Kasumi-1 (cell line): ENCODE measurements around the gene TLE3.

Source experiments
- DNase-seq, 2 experiments: peaks; one replicate each; lab custom pipeline; 2025; lab: John Stamatoyannopoulos, UW

TLE3 gene

DNA sequence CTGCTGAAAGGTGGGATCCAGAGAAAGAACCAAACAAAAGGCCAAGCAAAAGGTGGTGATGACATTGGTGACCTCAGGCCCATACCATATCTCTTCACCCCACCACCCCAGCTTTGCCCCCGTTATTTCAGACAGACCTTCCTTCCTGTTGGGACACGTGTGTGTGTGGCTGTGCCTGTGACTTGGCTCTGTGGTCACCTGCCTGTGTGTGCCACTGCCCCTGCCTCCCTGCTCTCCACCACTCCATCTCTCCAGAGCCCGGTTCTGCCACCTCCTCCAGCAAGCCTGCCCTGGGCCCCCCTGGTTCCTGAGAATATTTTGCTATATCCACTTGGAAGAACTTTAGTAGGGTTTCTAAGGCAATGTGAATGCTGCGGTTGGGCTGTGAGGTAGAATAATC lies 28.6 kb upstream of the TLE3 start:
- no peak for DNase-seq

DNA sequence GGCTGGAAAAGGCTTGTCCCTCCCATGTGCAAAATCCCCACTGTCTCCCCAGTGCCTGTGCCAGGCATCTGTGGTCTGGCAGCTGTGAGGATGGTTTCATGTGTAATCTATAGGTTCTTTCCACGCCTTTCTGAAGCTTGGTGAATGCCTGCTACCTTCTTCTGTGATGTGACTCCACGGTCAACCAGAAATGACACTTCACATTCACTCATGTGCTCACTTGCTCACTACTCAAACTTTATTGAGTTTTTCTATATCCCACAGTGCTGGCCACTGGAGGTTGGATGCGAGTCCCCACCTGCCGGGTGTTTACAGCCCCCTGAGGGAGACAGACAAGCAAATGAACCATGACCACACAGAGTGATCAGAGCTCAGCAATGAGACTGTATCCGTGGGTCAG lies 27.9 kb upstream of the TLE3 start:
- DNase-seq = no peak

DNA sequence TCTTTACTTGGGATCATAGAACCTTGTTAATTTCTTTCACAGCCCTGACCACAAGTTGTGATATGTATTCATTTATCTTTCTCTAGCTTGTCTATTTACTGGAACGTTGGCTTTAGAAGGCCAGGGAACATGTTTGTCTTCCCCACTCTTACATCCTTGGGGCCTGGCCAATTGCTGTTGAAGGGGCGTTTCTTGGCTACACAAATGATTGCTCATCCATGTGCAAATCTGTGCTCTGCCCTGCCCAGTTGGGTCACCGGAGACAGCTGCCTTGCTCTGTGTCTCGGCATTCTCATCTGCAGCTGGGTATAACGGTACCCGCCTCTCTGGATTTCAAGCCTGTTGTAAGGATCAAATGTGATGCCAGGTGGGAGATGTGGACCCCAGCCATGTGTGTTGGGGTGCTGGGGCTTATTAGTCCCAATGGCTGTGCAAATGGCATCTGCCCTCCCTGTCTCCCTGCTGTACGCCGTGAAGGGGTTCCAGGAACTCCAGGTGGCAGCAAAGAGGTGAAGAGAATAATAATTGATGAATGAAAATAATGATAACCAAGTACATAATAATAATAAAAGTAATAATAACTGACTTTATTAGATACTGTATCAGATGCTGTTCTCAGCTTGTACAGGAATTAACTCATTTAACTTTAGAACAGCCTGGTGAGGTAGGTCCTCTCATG lies 24.0 kb upstream of the TLE3 start:
- no peak for DNase-seq

DNA sequence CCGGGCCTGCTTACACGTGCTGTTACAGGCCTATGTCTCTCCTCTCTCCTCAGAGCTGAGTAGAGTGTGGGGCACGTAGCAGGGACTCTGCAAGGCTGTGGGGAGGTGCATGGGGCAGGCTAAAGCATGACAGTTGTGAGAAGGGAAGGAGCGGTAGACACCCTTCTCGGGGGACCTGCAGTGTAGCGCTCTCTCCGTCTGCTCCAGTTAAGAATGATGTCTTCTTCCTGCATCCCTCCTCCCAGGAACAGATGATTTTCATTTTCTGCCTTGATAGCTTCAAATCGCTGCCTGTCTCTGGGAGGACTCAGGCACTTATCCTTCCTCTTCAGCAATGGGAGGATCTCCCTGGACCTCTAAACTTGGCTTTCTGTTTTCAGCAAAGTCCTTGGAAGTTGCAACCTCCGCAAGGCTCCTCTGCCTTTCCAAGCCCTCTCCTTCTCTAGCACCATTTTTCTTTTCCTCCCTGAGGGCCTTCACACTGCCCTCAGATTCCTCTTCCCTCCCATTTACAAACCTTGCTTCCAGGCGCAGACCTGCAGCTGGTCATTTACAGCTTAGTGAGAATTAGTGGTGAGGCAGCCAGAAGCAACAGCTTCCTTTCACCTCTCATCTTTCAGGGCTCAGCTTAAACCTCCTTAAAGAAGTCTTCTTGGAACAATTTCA lies 23.4 kb upstream of the TLE3 start:
- no peak for DNase-seq

DNA sequence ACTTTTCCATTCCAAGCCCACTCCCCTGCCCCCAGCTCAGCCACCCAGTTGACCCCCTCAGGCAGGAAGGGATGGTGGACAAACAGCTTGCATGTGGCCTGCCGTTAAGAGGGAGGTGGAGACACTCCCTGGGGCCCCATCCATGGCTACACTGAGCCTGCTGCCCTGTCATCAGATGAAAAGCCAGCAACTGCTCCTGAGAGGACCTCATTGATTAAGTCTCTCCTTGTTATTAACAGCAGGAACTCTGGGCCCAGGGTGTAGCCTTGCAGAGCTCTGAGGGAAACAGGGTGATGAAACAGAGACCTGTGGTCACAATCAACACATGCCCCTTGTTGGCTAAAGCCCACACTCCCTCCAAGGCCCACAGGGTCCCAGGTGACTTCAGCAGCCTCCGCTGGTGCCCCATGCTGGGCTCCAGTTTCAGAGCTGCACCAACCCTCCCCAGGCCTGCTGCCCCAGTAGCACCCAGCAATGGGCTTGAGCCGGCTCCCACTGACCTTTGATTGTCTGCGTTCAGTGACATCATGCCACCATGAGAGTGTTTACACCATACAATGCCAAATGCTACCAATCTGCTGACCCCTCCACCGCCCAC lies 22.3 kb upstream of the TLE3 start:
- DNase-seq = no peak

DNA sequence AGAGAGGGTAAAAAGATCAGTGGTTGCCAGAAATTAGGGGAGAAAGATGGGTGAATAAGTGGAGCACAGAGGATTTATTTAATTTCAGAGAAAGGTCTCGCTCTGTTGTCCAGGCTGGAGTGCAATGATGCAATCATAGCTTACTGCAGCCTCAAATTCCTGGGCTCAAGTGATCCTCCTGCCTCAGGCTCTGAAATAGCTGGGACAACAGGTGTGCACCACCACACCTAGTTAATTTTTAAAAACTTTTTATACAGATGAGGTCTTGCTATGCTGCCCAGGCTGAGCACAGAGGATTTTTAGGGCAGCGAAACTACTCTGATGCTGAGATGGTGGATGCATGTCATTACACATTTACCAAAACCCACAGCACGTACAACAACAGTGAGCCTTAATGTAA lies 20.9 kb upstream of the TLE3 start:
- no peak for DNase-seq

DNA sequence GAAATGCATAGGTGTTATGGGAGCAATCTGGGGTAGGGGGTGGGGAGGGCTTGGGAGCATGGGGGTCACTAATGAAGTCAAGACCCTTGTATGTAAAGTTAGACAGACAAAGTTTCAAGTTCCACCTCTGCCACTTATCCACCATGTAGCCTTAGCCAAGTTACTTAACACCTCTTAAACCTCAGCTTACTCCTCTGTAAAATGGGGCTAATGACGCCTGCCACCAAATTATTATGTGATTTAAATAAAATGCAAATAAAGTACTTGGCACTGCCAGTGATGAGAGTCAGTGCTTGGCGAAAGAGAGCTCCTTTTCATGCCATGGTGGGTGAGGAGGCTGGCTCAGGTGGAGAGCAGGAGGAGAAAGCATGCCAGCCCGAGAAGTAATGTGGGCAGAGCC lies 18.6 kb upstream of the TLE3 start:
- no peak for DNase-seq

DNA sequence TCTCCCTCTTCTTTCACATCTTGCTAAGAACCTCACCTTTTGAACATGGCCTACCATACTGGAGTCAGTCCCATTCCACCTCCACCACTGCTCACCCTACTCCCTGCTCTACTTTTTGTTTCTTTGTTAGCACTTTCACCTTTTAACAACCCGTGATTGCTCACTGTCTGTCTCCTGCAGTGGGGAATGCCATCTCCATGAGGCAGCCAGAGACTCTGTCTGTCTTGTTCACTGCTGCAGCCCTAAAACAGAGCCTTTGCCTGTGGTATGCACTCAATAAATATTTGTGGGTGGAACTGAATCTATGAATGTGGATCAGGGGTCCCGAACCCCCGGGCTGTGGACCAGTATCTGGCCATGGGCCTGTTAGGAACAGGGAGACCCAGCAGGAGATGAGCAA lies 16.5 kb upstream of the TLE3 start:
- no peak for DNase-seq

DNA sequence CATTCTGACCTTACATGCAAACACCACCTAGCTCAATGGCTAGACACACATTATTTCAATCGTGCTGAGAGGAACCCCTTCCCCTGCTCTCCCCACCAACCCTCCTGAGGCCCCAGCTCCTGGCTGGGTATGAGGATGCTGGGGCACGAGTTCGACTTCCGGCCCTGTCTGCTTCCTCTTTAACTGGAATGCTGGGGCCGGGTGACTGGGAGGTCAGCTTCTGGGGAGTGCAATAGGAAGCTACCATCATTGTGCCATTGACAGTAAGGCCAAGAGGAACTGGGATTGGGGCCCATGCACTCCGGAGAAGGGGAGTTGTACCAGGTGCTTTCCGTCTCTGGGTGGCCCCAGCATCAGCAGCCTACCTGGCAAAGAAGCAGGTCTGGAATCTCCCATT lies 15.6 kb upstream of the TLE3 start:
- peak; percentile 80 to 86 for DNase-seq

DNA sequence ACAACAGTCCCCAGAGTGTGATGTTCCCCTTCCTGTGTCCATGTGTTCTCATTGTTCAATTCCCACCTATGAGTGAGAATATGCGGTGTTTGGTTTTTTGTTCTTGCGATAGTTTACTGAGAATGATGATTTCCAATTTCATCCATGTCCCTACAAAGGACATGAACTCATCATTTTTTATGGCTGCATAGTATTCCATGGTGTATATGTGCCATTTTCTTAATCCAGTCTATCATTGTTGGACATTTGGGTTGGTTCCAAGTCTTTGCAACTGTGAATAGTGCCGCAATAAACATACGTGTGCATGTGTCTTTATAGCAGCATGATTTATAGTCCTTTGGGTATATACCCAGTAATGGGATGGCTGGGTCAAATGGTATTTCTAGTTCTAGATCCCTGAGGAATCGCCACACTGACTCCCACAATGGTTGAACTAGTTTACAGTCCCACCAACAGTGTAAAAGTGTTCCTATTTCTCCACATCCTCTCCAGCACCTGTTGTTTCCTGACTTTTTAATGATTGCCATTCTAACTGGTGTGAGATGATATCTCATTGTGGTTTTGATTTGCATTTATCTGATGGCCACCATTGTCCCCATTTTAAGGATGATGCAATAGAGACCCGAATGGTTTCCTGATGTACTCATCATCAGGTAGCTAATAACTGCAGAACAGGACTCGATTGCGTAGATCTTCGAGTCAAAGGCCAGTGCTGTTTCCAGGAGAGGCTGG lies 15.0 kb upstream of the TLE3 start:
- peak in 1 of 2 experiments; percentile 49 for DNase-seq

DNA sequence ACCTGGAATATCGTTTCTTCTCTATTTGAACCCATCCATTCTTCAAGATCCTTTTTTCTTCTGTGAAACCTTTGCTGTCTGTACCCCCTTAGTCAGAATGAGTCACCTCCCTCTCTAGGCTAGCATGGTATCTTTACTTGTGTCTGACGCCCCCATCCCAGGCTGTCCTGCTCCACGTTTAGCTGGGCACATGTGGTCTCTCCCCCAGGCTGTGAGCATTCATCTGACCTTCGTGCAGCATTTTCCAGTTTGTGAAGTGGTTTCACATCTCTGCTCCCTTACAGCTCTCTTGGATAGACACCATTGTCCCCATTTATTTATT lies 14.3 kb upstream of the TLE3 start:
- no peak for DNase-seq

DNA sequence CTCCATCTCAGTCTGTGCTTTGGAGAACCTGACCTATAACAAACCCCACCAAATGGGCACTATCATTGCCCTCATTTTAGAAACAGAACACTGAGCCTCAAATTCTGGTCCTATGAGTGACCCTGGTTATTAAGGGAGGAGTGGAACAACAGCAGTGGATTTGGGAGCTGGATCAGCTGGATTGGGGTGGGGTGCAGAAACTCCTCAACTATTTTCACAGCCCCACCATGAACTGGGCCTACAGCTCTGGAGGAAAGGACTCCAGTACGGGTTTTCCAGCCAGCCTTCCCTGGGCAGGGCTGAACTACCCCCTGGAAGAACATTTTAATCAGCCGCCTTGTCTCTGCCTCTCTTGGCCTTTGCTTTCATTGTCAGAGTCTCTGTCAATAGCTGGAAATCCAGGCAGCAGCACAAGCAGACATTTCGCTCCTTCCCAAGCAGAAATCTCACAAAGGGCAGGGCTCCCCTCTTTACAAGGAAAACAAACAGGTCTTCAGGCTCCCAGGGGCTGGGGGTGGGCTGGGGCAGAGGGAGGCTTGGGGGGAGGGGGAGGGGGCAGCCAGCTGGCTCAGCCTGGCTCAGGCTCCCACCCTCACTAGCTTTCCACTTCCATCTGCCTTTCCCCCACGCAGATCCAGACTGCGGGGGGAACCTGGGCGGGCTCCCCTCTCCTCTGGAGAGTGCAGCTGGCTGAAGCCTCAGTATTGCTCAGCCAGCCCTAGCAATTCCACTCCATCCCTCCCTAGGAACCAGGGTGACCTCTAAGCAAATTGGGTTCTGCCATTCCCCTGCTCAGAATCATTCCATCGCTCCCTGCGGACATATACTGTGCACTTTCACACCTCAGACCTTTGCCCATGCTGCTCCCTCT lies 13.7 kb upstream of the TLE3 start:
- peak; percentile 81 to 86 for DNase-seq

DNA sequence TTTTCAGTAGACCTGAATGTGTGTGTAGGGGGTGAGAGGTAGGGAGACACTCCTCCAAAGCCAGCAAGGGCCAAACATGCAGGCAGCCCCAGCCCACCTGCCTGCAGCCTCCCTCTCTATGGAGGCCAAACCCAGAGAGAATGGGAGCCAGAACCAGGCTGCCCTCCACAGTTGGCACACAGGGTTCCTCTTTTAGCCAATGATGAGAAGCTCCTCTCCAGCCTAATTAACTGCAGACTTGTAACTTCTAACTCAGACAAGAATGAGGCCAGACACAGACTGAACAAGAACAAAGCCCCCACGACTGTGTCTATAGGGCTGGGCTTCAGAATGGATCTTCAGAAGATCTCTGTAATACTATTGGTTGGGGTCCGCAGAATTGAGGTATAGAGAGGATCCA lies 12.3 kb upstream of the TLE3 start:
- peak in 1 of 2 experiments; percentile 19 for DNase-seq

DNA sequence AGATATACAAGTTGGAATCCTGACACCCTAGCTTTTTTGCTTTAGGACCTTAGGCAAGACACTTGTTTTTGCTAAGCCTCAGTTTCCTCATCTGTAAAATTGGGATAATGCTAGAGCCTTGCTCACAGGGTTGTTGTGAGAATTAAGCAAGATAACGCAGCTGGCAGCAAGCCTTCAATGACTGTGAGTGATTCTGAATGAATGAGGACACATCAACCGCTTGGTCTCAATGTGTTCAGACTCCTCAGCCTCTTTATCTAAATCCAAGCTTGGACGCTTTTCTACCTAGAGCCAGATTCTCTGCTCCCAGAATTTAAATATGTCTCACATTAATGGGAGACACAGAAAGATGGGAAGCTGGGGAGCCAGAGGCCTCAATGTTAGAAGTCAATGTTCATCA lies 11.8 kb upstream of the TLE3 start:
- DNase-seq = no peak

DNA sequence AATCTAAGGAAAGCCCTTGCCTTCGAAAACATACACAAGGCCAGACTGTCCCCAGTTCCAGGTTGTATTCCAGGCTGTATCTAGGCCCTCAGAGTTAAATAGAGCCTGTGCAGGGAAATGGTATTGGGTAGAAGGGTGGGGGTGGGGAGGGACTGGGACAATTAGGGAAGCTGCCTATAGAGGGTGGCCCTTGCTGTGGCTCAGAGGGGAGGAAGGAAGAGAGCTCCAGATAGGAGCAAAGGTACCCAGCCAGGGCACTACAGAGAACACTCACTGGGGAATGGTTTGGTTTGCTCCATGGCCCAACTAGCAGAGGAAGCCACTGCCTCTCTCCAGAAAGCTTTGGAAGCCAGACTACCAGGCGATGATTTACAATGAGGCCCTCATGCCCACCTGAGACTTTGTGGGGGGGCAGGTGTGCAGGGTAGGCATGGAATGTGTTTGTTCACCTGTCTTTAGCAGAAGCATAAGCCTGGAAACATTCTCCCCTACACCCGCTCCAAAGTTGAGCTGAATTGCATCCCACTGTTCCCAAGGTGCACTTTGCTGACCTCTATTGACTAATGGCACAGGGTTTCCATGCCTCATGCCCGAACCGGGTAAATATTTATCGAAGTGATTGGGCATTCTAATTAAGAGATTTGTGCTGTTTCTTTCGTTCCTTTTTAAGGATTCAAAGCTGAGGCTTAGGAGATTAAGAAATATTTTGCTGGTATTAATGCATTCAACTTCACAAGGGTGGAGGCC lies 6.3 kb upstream of the TLE3 start:
- peak; percentile 30 to 44 for DNase-seq

DNA sequence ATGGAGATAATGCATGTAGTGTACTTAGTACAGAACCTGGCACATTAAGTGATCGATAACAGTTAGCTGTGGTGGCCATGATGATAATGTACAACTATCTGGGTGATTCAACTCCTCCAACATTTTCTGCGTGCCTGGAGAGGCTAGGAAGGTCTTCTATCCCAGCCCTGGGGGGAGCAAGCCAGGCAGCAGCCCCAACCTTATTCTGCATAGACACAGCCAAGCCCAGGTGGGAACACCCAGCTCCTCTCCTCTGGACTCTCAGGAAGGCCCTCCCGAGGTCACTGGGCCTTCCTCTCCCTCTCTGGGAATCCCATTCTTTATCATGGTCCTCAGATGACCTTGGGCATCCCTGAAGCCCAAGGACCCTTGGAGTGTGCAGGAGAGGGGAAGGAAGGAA lies 5.1 kb upstream of the TLE3 start:
- no peak for DNase-seq

DNA sequence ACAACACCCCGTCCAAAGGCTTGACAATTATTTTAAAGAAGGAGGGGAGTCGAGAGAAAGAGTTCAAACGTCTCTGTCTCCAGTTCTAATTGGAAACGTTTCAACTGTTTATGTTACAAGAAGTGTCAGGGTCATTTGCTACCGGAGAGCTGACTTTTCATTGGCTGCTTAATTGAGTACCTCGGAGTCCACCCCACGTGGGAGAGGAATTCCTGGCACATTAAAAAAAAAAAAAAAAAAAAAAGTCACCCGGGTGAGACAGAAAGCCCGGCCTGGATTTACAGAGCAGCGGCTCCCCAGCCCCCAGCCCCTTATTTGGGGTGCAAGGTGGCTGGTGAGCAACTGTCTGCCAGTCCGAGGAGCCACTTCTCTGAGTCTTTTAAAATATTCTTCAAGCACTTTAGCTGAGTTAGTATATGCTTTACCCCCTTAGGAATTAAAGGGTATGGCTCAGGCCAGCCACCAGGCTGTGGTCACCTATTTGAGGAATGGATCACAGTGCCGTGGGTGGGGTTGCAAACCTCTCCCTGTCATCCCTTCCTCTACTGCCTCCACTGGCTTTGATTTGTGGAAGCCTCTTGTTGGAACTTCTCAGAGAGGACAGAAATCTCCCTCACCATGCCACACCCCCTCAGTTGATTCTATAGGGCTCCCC lies 3.9 kb upstream of the TLE3 start:
- DNase-seq = peak; percentile 92 to 94

DNA sequence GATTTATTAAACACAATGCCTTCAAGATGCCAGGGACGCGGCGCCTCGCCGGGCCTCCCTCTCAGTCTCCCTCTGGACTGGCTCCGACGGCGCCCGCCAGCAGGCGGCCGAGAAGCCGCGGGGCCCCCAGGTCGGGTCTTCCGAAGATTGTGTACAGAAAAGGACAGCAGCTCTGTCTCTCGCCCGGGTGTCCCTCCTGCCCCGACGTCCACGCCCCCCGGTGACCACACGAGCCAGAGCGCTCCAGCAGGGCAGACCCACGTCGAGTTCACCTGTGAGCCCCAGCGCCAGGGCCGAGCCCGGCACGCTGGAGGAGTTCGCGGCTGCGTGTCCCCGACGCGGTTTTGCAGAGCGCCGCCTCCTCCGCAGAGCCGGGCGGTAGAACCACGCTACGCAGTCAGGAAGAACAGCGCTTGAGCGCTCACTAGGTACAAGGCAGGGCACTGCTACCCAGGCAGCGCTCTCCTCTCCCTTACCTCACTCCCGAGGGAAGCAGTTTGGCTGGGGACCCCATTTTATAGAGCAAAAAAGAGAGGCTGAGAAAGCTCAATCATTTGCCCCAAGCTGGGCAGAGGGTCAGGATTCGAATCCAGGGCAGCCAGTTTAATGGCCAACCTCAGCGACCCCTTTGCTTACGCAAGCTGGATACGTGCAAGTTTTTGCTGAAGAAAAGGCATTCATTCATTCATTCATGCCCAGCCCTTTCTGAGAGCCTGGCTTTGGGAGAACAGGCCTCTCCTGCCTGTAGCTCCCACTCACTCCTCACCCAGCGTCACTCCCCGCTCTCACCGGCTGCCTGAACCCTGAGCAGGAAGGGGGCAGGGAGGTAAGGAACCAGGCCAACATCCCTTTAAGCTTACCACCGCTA lies 3.0 kb upstream of the TLE3 start:
- DNase-seq = peak; percentile 67 to 77

DNA sequence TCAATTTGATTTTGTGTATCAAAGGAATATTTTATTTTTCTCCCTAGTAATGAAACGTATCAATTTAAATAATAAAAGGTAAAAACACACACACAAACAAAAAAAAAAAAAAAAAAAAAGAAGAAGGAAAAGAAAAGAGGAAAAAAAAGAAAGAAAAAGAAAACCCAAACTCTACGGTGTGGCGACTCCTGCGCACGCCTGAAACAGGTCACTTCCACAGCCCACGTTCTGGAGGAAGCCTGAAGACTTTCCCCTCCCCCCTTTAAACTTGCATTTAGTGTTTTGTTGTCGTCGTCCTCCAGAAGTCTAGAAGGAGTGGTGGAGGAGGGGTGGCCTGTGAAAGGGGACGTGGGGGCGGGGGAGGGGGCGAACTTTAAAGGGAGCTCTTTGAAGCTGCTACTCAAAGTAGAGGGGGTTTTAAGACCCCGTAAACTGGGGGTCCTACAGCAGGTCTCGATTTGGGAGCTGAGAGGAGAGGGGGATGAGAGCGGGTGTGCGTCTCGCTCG lies 2.3 kb upstream of the TLE3 start:
- peak; percentile 29 to 41 for DNase-seq
